Mesothelial cell of epicardium (in vitro differentiated cells): ENCODE measurements around the gene TUBAL3. TPM values are rescaled to one million over a fixed set of nuclear protein-coding genes. Genes with fewer than 3 reads are reported as not detected.

Experiments
- DNase-seq, 2 experiments: peaks; one replicate each; pipeline ENCODE4 v3.0.0; 2021; ENCODE audit warnings: low spot score in 2 of 2; ENCODE audit not compliant: unreplicated experiment in 2 of 2
- H3K27ac Mint-ChIP-seq: 2 replicates; pipeline ENCODE4 v1.8.0; 2021; ENCODE audit warnings: mixed read lengths
- H3K27me3 Mint-ChIP-seq: 2 replicates; pipeline ENCODE4 v1.8.0; 2021; ENCODE audit warnings: low read depth, mixed read lengths
- H3K36me3 Mint-ChIP-seq: 2 replicates; pipeline ENCODE4 v1.8.0; 2021; ENCODE audit warnings: mixed read lengths
- H3K4me1 Mint-ChIP-seq: 2 replicates; pipeline ENCODE4 v1.8.0; 2021; ENCODE audit warnings: mixed read lengths
- H3K4me3 Mint-ChIP-seq: 2 replicates; pipeline ENCODE4 v1.8.0; 2021; ENCODE audit warnings: mild to moderate bottlenecking, moderate library complexity, mixed read lengths
- H3K9me3 Mint-ChIP-seq: 2 replicates; pipeline ENCODE4 v1.8.0; 2021; ENCODE audit warnings: mixed read lengths
- total RNA-seq: library from RNA; stranded (reverse); gene quantifications from 3 replicates; pipeline ENCODE4 v1.2.1, GENCODE V29; 2021
- TF ChIP-seq, protein P1 (sequence below): fragments of 200-600 bp; sonication (generic); IDR thresholded peaks from one replicate; pipeline ENCODE4 v1.5.0; 2021; ENCODE audit warnings: antibody characterized with exemption; ENCODE audit not compliant: unreplicated experiment

The TUBAL3 gene
- total RNA-seq, 1 donor from 2014 or later = 0.11 TPM

DNA sequence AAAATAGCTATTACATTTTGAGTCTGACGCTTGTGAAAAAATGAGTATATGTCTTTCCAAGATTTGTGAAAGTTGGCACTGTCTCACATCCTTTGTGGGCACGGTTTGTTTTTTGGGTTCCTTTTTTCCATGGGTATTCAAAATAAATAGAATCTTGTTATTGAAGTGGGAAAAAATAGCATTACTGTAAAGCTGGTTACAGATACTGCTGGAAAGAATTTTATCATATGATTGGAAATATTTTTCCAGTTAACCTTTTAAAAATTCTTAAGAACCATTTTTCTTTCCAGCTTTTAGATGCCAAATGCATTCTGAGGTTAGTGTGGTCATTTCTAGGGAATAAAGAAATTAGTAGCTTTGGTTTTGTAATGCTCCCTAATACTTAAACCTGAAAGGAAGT lies 19.1 kb upstream of the TUBAL3 start:
- TF ChIP-seq, protein P1, sequence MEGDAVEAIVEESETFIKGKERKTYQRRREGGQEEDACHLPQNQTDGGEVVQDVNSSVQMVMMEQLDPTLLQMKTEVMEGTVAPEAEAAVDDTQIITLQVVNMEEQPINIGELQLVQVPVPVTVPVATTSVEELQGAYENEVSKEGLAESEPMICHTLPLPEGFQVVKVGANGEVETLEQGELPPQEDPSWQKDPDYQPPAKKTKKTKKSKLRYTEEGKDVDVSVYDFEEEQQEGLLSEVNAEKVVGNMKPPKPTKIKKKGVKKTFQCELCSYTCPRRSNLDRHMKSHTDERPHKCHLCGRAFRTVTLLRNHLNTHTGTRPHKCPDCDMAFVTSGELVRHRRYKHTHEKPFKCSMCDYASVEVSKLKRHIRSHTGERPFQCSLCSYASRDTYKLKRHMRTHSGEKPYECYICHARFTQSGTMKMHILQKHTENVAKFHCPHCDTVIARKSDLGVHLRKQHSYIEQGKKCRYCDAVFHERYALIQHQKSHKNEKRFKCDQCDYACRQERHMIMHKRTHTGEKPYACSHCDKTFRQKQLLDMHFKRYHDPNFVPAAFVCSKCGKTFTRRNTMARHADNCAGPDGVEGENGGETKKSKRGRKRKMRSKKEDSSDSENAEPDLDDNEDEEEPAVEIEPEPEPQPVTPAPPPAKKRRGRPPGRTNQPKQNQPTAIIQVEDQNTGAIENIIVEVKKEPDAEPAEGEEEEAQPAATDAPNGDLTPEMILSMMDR = no peak
- Mint-ChIP-seq H3K36me3 (peaks cover 16% of the 10 kb centered on the region), H3K4me1 (peaks cover 20% of the 10 kb centered on the region), H3K27ac (no peak overlapping the region), H3K4me3 (no peak overlapping the region), H3K27me3 (no peaks in the 10 kb centered on the region), H3K9me3 (peaks cover 20% of the 10 kb centered on the region)
- no peak for DNase-seq

DNA sequence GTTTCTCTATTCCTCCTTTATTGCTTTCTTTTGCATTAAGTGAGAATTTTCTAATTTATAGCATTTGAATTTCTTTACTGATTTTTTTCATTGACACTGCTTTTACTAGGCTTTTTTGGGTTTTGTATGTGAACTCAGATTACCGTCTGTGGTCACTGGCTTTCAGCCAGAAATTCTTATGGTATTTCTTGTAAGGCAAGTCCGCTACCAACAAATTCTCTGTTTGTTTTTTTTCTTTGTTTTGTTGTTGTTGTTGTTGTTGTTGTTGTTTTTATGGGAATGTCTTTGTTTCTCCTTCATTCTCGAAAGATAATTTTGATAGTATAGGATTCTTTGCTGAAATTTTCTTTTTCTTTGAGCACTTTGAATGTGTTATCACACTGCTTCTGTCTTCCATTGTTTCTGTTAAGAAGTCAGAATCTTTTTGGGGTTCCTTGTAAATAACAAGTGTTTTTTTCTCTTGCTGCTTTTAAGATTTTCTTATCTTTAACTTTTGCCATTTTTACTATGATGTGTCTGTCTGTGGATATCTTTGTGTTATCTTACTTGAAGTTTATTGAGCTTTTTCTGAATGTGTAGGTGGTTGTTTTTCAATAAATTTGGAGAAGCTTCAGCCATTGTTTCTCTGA lies 15.0 kb upstream of the TUBAL3 start:
- Mint-ChIP-seq H3K4me1 (peaks cover under 1% of the 10 kb centered on the region), H3K36me3 (peaks cover 31% of the 10 kb centered on the region), H3K27ac (no peak overlapping the region), H3K27me3 (no peaks in the 10 kb centered on the region), H3K4me3 (no peak overlapping the region), H3K9me3 (peaks cover 36% of the 10 kb centered on the region)
- no peak for DNase-seq
- TF ChIP-seq, protein P1 = no peak

DNA sequence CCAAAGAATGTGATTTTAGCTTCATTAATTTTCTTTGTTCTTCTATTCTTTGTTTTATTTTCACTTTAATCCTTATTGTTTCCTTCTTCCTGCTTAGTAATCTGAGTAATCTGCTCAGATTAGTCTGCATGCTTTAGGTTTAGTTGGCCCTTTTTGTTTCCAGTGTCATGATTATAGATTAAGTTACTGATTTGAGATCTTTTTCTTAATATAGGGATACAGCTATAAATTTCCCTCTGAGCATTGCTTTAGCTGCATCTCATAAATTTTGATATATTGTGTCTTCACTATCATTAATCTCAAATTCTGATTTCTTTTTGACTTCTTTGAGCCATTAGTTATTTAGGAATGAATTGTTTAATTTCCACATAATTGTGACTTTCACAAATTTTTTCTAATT lies 14.0 kb upstream of the TUBAL3 start:
- H3K27ac Mint-ChIP-seq = no peak overlapping the region
- no peak for DNase-seq
- H3K4me3 Mint-ChIP-seq = no peak overlapping the region
- H3K9me3 Mint-ChIP-seq = peaks cover 36% of the 10 kb centered on the region
- H3K36me3 Mint-ChIP-seq = peaks cover 31% of the 10 kb centered on the region
- H3K27me3 Mint-ChIP-seq = no peaks in the 10 kb centered on the region
- TF ChIP-seq, protein P1 = no peak
- H3K4me1 Mint-ChIP-seq = no peaks in the 10 kb centered on the region

DNA sequence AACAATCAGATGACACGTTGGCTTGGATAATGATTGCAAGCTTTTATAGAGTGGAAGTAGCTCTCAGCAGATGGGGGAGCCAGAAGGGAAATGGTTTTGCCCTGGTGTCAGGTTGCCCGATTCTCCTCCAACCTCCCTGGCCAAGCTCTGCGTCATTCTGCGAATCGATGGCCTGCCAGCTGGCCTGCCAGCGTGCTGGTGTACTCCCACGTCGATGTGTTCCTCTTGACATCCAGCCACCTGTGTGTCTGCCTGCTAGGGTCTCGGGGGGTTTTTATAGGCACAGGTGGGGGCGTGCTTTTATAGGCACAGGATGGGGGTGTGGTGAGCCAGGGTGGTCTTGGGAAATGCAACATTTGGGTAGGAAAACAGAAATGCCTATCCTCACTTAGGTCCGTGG lies 12.4 kb upstream of the TUBAL3 start:
- no peak for DNase-seq
- Mint-ChIP-seq H3K27ac (no peak overlapping the region), H3K4me3 (no peak overlapping the region)

DNA sequence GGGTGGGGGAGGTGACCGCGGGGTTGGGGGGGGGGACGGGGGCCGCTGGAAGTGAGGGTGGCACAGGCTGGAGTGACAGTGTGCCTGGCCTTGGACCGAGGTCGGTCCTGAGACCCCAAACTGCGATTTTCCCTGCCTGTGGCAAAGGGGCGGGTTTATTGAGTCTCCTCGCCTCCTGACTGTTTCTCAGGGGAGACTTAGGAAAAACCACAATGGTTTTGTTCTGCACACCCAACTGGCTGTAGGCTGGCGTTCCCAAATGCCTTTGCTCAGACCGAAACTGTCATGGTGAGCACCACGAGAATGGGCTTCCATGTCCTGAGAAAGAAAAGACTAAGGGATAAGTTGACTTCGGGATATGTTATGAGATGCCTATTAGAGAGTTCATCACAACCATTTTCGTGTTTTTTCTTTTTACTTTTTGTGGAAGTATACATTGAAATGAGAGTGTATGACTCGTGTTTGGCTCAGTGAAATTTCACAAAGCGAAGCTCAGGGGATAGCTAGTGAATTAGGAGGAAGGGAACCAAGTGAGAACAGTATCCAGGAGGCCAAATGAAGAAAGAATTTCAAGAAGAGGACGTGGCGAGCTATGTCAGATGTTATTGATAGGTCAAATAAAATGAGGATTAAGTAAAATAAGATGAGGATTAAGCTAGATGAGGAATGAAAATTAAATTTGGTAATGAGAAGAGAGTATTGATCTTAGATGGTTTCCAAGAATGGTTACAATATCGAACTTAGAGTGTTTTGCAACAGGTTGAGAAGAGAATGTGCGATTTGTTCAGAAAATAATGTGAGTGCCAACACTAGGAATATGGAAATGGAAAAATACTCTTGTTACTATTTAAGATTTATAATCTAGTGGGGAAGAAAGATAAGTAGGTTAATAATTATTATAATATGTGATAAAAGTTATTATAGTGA lies 8.6 kb upstream of the TUBAL3 start:
- Mint-ChIP-seq H3K4me1 (peaks cover 4% of the 10 kb centered on the region), H3K27ac (no peak overlapping the region), H3K36me3 (peaks cover 10% of the 10 kb centered on the region), H3K27me3 (peaks cover 11% of the 10 kb centered on the region), H3K9me3 (peaks cover 11% of the 10 kb centered on the region), H3K4me3 (no peak overlapping the region)
- no peak for DNase-seq
- TF ChIP-seq, protein P1 = no peak

More for the DNA sequence above, 12.4 kb upstream of the TUBAL3 start:
- Mint-ChIP-seq H3K36me3 (peaks cover 27% of the 10 kb centered on the region), H3K9me3 (peaks cover 33% of the 10 kb centered on the region), H3K27me3 (no peaks in the 10 kb centered on the region), H3K4me1 (peaks cover 3% of the 10 kb centered on the region)
- TF ChIP-seq, protein P1 = no peak
